Uterus (tissue), 4 donors: ENCODE measurements around the gene SLC38A10. TPM values are rescaled to one million over a fixed set of nuclear protein-coding genes. Genes with fewer than 3 reads are reported as not detected.

ENCODE experiments used
- DNase-seq, 2 donors: peaks; one replicate each; pipeline ENCODE4 v3.0.0-alpha.2; 2019 to 2020
- H3K27ac ChIP-seq, 2 donors: fragments of 200-600 bp; sonication (generic); 1 replicate in 1 of 2; 2 replicates in 1 of 2; pipeline ENCODE4 v1.5.1; 2016 to 2018
- H3K27me3 ChIP-seq, 2 donors: fragments of 200-600 bp; sonication (generic); one replicate each; pipeline ENCODE4 v1.5.1; 2018 to 2019; ENCODE audit warnings: control low read depth in 1 of 2
- H3K36me3 ChIP-seq, 2 donors: fragments of 200-600 bp; sonication (generic); one replicate each; pipeline ENCODE4 v1.5.1; 2019; ENCODE audit warnings: control low read depth in 1 of 2
- H3K4me1 ChIP-seq, 2 donors: fragments of 200-600 bp; sonication (generic); one replicate each; pipeline ENCODE4 v1.5.1; 2018 to 2019; ENCODE audit warnings: control low read depth in 1 of 2
- H3K4me3 ChIP-seq, 2 donors: fragments of 200-600 bp; sonication (generic); 1 replicate in 1 of 2; 2 replicates in 1 of 2; pipeline ENCODE4 v1.5.1; 2018 to 2019; ENCODE audit warnings: mild to moderate bottlenecking in 1 of 2
- H3K9me3 ChIP-seq, 2 donors: fragments of 200-600 bp; sonication (generic); one replicate each; pipeline ENCODE4 v1.5.1; 2019; ENCODE audit warnings: control low read depth in 1 of 2
- POLR2A ChIP-seq, 2 donors: fragments of 450-650 bp; IDR thresholded peaks; one replicate each; pipeline ENCODE4 v1.6.1; 2016; ENCODE audit warnings: antibody characterized with exemption in 2 of 2, mild to moderate bottlenecking in 1 of 2, moderate library complexity in 1 of 2
- intact Hi-C: fragments of 100-400 bp; cut with DNase I; formaldehyde crosslinking; loops from one replicate; pipeline ENCODE4 v1.15.1; 2023; ENCODE audit warnings: low total_unique reads
- total RNA-seq, 4 donors: library from RNA; depleted of rRNA in 3 of 4; stranded (reverse); fragments of >200 nt in 3 of 4; gene quantifications; one replicate each; pipeline versions ENCODE4 v1.1.0 to v1.2.4, GENCODE V29; 2014 to 2023
- TF ChIP-seq, protein P1 (sequence below), 4 experiments: fragments of 200-600 bp in 2 of 4; fragments of 450-650 bp in 2 of 4; sonication (generic) in 2 of 4; IDR thresholded peaks; one replicate each; pipeline ENCODE4 v1.5.1; 2016 to 2019; ENCODE audit warnings: antibody characterized with exemption in 4 of 4, mild to moderate bottlenecking in 2 of 4, moderate library complexity in 1 of 4
- donor health status: DM: yes; HTN: yes; CAD: no.

Gene SLC38A10
- total RNA-seq, 4 donors from 2014 or later, result 50.7 to 55.4 (median 53.3) TPM

DNA sequence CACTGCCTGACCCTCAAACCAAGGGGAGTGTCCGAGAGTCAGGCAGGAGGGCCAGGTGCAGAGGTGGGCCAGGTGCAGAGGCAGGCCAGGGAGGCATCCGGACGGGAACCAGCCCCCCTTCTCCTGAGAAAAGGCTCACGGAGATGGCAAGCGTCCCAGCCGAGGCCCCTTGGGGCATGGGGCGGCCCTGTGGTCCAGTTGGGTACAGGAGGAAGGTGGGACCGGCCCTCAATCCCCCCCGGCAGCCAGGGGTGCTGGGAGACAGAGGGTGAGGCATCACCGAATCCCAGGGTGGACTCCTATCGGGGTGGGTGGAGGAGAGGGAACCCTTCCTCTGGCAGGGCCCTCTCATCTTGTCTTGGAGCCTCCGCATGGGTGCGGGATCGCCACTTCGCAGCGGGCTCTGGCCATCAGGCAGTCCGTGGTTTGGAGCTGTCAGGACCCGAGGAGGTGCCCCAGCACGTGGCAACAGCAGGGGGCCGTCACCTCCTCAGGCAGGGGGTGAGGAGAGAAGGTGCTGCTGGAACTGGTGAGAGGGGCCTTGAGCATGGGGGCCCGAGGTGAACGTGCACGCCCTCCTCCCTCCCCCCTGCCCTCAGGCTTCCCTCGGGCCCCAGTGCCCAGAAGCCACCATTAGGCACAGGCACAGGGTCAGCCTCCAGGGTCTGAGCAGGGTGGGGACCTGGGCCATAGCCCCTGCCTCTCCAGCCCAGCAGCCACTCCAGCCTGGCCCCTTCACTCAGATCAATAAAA, 38.7 kb upstream of the SLC38A10 start:
- Histone ChIP-seq H3K27me3 (no peaks in the 10 kb centered on the region), H3K9me3 (no peaks in the 10 kb centered on the region), H3K4me3 (no peak overlapping the region), H3K36me3 (no peaks in the 10 kb centered on the region), H3K4me1 (peaks cover 4 to 23% of the 10 kb centered on the region in 2 donors), H3K27ac (no peak overlapping the region)
- no peak for DNase-seq
- intact Hi-C loops, result no loop called here
- no peak for TF ChIP-seq POLR2A (IDR thresholded peaks at IDR 0.05)
- TF ChIP-seq, protein P1, sequence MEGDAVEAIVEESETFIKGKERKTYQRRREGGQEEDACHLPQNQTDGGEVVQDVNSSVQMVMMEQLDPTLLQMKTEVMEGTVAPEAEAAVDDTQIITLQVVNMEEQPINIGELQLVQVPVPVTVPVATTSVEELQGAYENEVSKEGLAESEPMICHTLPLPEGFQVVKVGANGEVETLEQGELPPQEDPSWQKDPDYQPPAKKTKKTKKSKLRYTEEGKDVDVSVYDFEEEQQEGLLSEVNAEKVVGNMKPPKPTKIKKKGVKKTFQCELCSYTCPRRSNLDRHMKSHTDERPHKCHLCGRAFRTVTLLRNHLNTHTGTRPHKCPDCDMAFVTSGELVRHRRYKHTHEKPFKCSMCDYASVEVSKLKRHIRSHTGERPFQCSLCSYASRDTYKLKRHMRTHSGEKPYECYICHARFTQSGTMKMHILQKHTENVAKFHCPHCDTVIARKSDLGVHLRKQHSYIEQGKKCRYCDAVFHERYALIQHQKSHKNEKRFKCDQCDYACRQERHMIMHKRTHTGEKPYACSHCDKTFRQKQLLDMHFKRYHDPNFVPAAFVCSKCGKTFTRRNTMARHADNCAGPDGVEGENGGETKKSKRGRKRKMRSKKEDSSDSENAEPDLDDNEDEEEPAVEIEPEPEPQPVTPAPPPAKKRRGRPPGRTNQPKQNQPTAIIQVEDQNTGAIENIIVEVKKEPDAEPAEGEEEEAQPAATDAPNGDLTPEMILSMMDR (IDR thresholded peaks at IDR 0.05), result no peak

DNA sequence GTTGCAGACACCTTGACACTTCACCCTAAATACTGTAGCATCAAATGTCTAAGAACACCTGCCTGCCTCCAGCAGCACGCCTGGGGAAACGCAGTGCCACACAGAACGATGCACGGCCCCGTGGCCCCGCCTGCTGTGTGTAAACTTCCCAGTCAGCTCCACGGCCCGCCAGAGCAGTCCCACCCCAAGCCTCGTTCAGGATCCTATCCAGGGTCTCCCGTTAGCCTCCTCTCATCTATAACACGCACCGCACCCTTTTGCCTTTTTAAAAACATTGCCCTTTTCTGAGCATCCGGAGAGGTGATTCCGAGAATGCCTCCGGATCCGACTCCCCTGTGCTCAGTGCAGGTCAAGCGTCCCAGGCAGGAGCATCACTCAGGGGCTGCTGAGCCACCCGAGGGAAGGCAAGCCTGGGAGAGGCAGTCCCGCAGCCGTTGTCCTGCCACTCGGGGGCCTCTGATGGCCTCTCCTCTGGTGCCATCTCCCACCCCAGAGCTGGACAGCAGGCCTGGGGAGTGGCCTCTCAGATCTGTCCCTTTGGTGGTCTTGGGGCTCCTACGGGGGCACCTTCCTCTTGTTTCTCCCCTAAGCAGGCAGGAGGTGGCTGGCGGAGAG, 37.9 kb upstream of the SLC38A10 start:
- no peaks in the 10 kb centered on the region for H3K36me3 ChIP-seq
- DNase-seq, result no peak
- H3K4me1 ChIP-seq, result peaks cover 4 to 28% of the 10 kb centered on the region in 2 donors
- no peaks in the 10 kb centered on the region for H3K27me3 ChIP-seq
- TF ChIP-seq, protein P1 (IDR thresholded peaks at IDR 0.05), result no peak
- TF ChIP-seq POLR2A (IDR thresholded peaks at IDR 0.05), result no peak
- H3K4me3 ChIP-seq, result no peak overlapping the region
- no peaks in the 10 kb centered on the region for H3K9me3 ChIP-seq
- intact Hi-C loops, result no loop called here
- H3K27ac ChIP-seq, result no peak overlapping the region

DNA sequence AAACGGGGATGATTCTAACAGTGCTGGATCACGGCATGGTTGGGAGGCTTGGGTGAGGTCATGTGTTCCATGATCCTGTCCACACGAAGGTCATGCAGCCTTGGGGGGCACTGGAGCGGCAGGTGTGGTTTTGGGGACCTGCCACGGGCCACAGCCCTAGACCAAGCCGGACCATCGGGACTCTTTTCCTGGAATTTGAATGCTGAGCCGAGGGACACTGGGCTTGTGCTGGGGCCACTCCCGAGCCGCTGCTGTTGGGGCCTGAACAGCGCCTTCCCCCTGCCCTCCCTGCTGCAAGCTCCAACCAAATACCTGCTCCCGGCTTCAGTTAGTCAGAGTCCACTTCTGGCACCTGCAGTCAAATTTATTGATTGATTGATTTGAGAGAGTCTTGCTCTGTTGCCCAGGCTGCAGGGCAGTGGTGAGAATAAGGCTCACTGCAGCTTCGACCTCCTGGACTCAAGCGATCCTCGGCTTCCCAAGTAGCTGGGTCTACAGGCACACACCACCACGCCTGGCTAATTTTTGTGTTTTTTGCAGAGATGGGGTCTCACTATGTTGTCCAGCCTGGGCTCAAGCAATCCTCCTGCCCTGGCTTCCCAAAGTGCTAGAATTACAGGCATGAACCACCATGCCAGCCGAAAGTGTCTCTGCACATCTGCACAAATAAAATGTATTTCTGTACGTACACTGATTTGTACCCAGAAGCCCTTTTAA, 37.2 kb upstream of the SLC38A10 start:
- H3K9me3 ChIP-seq, result no peaks in the 10 kb centered on the region
- no peaks in the 10 kb centered on the region for H3K27me3 ChIP-seq
- no peak overlapping the region for H3K4me3 ChIP-seq
- intact Hi-C loops, result no loop called here
- H3K27ac ChIP-seq, result no peak overlapping the region
- H3K36me3 ChIP-seq, result no peaks in the 10 kb centered on the region
- TF ChIP-seq, protein P1 (IDR thresholded peaks at IDR 0.05), result no peak
- no peak for TF ChIP-seq POLR2A (IDR thresholded peaks at IDR 0.05)
- DNase-seq, result no peak
- peaks cover 4 to 23% of the 10 kb centered on the region in 2 donors for H3K4me1 ChIP-seq

DNA sequence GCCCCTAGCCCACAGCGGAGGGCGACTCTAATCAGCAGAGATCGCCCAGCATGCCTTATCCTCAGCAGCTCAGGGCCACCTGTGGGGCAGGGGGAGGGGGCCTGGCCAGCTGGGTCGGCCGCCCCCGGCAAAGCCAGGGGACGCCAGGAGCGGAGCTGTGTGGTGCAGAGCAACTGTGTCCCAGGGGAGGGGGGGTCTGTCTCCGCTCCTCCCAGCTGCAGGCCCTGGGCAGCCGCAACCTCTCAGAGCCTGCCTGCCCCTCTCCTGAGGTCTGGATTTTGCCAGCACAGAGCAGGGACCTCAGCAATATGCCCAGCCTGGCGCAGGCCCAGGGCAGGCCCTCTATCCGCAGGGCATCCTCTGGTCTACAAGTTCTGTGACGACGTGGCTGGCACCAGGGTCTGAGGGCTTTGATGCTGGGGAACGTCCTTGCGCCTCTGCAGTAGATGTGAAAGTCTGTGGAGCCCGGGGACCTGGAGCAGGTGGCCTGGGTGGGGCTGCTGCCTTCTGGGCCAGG, 36.5 kb upstream of the SLC38A10 start:
- peaks cover 4 to 17% of the 10 kb centered on the region in 2 donors for H3K4me1 ChIP-seq
- no peak overlapping the region for H3K4me3 ChIP-seq
- TF ChIP-seq, protein P1 (IDR thresholded peaks at IDR 0.05), result no peak
- no peak for TF ChIP-seq POLR2A (IDR thresholded peaks at IDR 0.05)
- no peaks in the 10 kb centered on the region for H3K27me3 ChIP-seq
- no peaks in the 10 kb centered on the region for H3K9me3 ChIP-seq
- no peak overlapping the region for H3K27ac ChIP-seq
- intact Hi-C loops, result no loop called here
- DNase-seq, result no peak
- H3K36me3 ChIP-seq, result no peaks in the 10 kb centered on the region

DNA sequence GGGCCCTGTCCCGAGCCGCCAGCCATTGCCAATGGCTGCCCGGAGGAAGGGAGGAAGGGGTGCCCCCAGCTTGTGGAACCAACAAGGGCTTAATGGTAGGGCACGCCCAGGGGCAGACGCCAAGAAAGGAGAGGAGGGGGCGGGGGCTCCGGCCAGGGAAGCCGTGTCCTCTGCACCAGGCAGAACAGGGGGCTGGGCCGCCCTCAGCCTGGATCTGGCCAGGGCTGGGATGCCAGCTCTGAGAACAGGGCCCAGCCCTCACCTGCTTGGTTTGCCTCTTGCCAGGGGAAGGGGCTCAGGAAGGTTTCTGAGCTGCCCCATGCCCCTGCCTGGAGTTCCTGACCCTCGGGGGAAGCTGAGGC, 35.8 kb upstream of the SLC38A10 start:
- Histone ChIP-seq H3K4me3 (no peak overlapping the region), H3K9me3 (no peaks in the 10 kb centered on the region), H3K36me3 (no peaks in the 10 kb centered on the region), H3K27ac (no peak overlapping the region), H3K4me1 (peaks cover 4 to 17% of the 10 kb centered on the region in 2 donors), H3K27me3 (no peaks in the 10 kb centered on the region)
- intact Hi-C loops, result no loop called here
- no peak for TF ChIP-seq POLR2A (IDR thresholded peaks at IDR 0.05)
- TF ChIP-seq, protein P1 (IDR thresholded peaks at IDR 0.05), result no peak
- no peak for DNase-seq
